GM11168 (cell line): ENCODE data around the gene SHOX.
"Not testable (repeated sequence)": the region's sequence is repeated elsewhere in the genome, so short reads cannot be mapped to it uniquely, and the experiment has no call there.

Source experiments
- in situ Hi-C: fragments of 300-500 bp; cut with MboI; formaldehyde crosslinking; loops from one replicate; pipeline ENCODE4 v1.12.0; 2022; ENCODE audit warnings: low sequenced_read_pairs; ENCODE audit not compliant: unreplicated experiment

The SHOX gene

GRCh38 chrX:636981-637659, 6.5 kb downstream of the SHOX start:
- in situ Hi-C loops, result no loop called here

GRCh38 chrX:637660-638481, 7.3 kb downstream of the SHOX start:
- in situ Hi-C loops, result no loop called here

DNA sequence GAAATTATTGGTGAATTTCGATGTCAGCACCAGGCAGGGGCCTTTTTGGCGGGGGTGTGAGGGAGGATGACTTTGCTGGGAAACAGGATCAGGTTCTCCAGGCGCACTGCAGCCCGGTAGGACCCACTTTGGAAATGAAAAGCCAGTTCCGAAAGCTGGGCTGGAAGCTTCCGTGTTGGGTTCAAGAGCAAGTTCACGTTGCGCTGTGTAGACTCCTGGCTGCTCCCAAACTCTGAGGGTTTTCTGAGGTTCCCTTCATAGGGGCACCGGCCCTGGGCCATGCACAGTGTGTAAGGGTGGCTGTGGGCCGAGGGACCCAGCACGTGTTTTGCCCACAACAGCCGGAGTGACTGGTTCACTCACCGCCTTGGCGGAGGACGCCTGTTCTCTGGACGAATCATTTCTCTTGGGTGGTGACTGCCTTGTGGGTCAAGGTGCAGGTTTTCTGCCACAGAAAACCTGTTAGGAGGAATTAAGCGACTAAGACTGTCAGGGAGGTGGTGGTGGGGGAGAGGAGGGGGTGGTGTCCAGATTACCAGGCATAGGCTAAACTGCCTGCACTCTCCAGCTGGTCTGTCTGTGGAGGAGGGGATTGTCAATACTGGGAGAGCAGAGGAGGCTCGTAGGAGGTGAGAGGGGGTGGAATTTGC, 8.0 kb downstream of the SHOX start:
- in situ Hi-C loops, result no loop called here

GRCh38 chrX:639151-639550, 8.6 kb downstream of the SHOX start:
- in situ Hi-C loops, result no loop called here

- in situ Hi-C loops, result no loop called here
These were observed 10.1 kb downstream of the SHOX start for GRCh38 chrX:640641-641040.

- in situ Hi-C loops, result no loop called here
These were observed 11.3 kb downstream of the SHOX start for GRCh38 chrX:641671-642435.

- in situ Hi-C loops, result no loop called here
These were observed 12.0 kb downstream of the SHOX start for GRCh38 chrX:642436-643240.

DNA sequence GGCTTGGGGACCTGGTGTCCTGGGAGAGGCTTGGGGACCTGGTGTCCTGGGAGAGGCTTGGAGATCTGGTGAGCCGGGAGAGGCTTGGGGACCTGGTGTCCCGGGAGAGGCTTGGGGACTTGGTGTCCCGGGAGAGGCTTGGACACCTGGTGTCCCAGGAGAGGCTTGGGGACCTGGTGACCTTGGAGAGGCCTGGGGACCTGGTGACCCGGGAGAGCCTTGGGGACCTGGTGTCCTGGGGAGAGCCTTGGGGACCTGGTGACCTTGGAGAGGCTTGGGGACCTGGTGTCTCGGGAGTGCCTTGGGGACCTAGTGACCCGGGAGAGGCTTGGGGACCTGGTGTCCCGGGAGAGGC, 12.6 kb downstream of the SHOX start:
- in situ Hi-C loops, result no loop called here

GRCh38 chrX:643911-644303, 13.3 kb downstream of the SHOX start:
- in situ Hi-C loops, result no loop called here

GRCh38 chrX:644304-645281, 14.0 kb downstream of the SHOX start:
- in situ Hi-C loops, result no loop called here

- in situ Hi-C loops, result no loop called here
These were observed 15.6 kb downstream of the SHOX start for GRCh38 chrX:646228-646495.

GRCh38 chrX:646796-647195, 16.2 kb downstream of the SHOX start:
- in situ Hi-C loops, result no loop called here

- in situ Hi-C loops, result no loop called here
These were observed 18.6 kb downstream of the SHOX start for GRCh38 chrX:649166-649565.

DNA sequence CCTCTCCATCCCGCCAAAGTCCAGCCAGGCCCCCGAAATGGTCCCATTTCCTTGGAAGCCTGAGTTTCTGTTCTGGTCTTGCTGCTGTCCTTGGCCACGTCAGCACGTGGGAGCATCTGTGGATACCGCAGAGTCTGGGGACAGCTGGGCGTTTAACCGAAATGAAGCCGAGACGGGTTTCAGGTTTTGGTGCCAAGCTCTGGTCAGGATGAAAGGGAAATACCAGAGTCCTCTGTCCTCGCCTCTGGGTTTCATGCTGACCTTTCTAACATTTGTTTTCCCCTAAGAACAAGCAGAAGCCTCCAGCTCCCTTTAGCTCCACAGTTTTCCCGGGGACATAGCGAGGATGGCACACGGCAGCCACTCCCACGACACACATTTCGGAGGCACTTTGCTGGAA, 19.7 kb downstream of the SHOX start:
- in situ Hi-C loops, result no loop called here

- in situ Hi-C loops, result no loop called here
These were observed 20.2 kb downstream of the SHOX start for GRCh38 chrX:650811-651210.

- in situ Hi-C loops, result not testable (repeated sequence)
These were observed 21.3 kb downstream of the SHOX start for GRCh38 chrX:651922-652321.

DNA sequence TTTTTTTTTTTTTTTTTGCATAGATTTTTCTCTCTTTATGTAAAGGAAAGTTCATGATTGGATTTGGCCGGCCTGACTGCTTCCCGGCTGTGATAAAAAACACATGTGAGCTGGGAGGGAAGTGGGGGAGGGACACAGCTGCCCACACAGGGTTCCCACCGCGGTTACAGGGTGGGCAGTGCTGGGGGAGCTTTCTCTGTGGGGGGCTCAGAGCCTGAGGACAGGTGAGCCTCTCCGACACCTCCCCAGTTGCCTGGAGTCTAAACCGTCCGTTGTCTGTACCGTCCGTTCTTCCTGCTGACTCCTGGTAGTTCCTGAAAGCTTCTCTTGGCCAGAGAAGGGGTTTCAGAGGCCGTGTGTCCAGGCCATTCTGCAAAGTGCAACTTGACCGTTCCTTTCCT, 21.8 kb downstream of the SHOX start:
- in situ Hi-C loops, result no loop called here

DNA sequence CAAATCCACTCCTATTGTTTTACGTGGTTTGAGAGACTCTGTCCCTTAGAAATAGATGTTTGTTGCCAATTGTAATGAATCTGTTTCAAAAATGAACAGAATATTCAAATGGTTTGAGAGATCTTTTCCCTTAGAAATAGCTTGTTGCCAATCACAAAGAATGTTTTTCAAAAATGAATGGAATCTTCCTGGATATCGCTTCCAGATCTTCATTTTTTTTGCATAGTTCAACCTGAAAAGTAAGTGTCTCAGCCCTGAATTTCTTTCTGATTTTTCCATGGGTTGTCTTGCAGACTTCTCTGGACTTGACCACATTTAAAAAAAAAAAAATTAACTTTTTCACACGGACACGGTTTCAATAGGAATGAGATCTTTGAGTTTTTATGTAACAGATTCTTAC, 22.7 kb downstream of the SHOX start:
- in situ Hi-C loops, result no loop called here

- in situ Hi-C loops, result no loop called here
These were observed 30.6 kb downstream of the SHOX start for GRCh38 chrX:661154-661553.
